HG03045 (cell line): ENCODE results near the gene TECTA.

ENCODE experiments used
- ATAC-seq: cut with Tn5 transposase; IDR thresholded peaks from one replicate; pipeline ENCODE4 v1.9.1; 2021; ENCODE audit warnings: mild to moderate bottlenecking, moderate library complexity; ENCODE audit not compliant: unreplicated experiment

The TECTA gene

GRCh38 chr11:121127809-121128208, 26.8 kb downstream of the TECTA start:
- ATAC-seq, result no peak

DNA sequence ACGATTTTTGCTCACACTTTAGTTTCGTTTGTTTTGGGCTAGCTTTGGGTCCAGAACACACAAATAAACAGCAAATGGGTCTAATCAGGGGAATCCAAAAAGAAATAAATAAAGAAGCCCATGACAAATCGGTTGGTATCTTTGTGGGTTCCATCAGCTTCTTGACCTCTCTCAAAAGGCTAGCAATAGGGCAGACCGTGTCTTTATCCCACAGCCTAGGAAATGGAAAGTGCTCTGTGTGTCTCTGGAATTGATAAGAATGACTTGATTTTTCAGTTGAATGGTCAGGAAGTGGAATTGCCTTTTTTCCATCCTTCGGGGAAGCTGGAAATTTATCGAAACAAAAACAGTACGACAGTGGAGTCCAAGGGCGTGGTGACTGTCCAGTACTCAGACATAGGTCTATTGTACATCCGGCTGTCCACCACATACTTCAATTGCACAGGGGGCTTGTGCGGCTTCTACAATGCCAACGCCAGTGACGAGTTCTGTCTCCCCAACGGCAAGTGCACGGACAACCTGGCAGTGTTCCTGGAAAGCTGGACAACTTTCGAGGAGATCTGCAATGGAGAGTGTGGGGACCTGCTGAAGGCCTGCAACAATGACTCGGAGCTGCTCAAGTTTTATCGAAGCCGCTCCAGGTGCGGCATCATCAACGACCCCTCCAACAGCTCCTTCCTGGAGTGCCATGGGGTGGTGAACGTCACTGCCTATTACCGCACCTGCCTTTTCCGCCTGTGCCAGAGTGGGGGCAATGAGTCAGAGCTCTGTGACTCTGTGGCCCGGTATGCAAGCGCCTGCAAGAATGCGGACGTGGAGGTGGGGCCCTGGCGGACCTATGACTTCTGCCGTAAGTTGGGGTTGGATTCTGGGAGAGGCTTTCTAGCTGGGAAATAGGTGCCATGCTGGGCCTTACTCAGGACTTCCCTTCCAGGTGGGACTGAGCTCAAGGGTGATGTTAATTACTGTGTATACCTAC, 28.6 kb downstream of the TECTA start:
- ATAC-seq, result no peak

- no peak for ATAC-seq
Measured at GRCh38 chr11:121131656-121132055, 30.6 kb downstream of the TECTA start.

DNA sequence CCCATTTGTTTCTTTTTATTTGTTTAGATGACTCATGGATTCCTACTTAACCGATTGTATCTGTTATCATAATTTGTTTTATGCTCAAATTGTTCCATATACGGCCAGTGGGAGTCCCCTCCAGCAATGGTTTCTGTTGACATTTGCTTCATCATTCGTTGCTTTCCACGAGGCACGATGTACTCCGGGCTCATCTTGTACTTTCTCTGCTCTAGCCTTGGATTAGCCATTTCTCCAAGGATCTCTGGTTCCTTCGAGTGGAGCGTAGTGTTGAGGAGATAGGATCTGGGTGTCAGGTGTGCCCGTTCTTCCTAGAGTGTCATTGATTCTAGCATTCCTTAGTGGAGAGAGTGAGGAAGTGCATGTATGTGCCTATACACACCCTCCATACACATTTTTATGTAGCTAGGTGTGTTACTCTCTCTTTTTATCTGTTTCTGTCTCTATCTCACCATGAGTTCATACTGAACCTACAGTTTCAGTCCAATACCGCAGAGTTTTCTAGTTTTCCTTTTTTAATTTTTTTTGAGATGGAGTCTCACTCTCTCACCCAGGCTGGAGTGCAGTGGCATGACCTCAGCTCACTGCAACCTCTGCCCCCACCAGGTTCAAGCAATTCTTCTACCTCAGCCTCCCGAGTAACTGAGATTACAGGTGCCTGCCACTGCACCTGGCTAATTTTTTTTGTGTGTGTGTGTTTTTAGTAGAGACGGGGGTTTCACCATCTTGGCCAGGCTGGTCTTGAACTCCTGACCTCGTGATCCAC, 31.4 kb downstream of the TECTA start:
- no peak for ATAC-seq

GRCh38 chr11:121134741-121135312, 33.8 kb downstream of the TECTA start:
- no peak for ATAC-seq

GRCh38 chr11:121137005-121137404, 36.0 kb downstream of the TECTA start:
- no peak for ATAC-seq

DNA sequence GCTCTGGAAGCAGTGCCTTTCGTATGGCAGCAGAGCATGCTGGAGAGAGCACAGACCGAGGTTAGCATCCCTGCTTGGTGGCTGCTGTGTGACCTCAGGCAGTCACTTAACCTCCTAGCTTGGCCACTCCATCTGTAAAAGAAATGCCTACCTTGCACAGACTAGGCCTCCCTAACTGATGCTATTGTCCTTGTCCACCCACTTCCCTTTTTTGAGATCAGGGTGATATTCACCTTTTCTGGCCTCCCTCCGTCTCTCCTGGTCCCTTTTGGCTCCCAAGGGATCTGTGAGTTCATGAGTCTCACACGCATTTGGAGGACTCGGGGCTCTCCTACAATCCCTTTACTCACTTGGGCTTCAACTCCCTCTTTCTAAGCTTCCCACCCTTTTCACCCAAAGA, 37.2 kb downstream of the TECTA start:
- ATAC-seq, result no peak

- no peak for ATAC-seq
Measured at GRCh38 chr11:121140369-121140768, 39.3 kb downstream of the TECTA start.

DNA sequence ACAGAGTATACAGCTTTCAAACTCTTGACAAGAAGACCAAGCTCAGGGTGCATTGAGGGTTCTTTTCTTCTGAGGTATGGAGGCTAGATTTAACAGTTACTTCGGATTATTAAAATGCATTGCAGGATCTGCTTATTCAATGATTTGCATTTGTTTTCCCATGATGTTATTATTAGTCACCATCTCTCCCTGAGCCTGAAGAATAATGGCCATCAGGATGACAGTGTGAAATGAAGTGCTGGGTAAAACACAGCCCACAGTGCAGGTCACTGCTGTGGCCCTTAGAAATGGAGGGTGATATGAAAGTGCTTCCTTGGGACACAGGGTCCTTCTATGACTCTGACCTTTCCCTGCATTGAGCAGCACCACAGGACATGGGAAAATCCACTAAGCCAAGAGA, 40.0 kb downstream of the TECTA start:
- no peak for ATAC-seq

DNA sequence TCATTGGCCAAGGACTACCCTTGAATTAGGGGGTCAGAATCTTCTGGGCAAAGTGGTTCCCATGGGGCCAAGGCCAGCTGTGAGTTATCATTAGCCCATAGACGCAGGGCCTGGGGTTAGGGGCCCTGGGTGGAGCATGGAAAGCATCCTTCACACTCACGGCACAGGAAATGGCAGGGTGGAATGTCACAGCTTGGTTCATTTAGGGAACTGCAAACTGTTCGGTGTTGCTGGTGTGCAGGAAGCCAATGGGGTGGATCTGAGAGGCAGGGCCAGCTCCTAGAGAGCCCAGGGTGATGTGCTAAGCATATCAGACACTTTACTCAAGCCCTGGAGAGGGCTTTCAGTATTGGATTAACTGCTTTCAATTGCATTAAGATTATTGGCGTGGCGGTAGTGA, 42.9 kb downstream of the TECTA start:
- ATAC-seq, result no peak

- ATAC-seq, result no peak
Measured at GRCh38 chr11:121144723-121145122, 43.7 kb downstream of the TECTA start.

DNA sequence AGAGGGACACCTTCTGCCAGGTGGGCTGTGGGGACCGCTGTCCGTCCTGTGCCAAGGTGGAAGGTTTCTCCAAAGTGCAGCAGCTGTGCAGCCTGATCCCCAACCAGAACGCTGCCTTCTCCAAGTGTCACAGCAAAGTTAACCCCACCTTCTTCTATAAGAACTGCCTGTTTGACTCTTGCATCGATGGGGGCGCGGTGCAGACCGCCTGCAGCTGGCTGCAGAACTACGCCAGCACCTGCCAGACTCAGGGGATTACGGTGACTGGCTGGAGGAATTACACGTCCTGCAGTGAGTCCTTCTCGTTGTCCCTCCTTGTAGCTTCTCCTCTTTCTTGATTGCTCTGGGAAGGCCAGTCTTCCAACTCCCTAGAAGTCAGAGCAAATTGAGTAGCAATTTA, 44.8 kb downstream of the TECTA start:
- ATAC-seq, result no peak

DNA sequence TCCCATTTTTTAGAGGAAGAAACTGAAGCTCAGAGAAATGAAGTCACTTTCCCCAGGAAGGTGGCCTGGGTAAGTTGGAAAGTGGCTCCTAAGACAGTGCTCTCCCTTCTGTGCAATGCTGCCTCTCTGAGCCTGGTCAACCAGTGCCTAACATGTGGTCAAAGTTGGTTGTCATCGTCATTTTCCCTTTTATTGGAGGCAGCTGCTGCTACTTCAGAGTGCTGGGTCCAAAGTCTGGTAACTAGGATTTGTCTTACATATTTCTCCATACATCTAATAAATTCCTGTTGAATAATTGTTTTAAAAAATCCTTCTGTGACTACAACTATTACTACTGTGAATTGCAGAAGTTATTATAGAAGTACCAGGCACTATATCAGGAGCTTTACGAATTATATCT, 48.1 kb downstream of the TECTA start:
- ATAC-seq, result no peak

DNA sequence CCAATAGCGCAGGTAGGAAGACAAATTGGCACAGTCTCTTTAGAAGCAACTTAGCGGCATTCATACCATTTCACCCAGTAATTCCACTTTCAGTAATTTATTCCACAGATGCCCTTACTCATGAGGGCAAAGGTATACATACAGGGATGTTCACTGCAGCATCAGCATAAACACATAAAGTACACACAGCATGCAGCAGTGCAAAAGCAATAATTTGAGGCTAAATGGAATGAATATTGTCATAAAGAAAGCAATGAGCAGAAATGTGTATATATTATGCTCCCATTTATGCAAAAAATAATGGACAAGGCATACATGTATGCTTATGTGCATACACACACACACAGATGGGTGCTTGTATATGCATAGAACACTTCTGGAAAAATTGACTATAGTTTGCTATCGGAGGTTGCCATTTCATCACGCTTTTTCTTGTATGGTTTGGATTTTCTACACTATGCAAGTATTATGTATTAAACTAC, 50.2 kb downstream of the TECTA start:
- ATAC-seq, result no peak

DNA sequence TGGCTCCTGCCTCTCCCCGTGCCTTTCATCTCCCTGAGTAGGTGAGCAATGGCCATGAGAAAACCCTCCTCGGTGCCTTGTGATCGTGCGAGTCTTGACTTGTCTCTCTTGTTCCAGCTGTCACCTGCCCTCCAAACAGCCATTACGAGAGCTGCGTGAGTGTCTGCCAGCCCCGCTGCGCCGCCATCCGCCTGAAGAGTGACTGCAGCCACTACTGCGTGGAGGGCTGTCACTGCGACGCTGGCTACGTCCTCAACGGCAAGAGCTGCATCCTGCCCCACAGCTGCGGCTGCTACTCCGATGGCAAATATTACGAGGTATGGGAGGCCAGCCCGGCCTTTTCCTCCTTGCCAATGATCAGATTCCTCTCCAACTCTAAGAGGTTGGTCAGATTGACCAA, 51.7 kb downstream of the TECTA start:
- no peak for ATAC-seq

- ATAC-seq, result no peak
Measured at GRCh38 chr11:121153472-121153871, 52.4 kb downstream of the TECTA start.

- ATAC-seq, result no peak
Measured at GRCh38 chr11:121154486-121155314, 53.7 kb downstream of the TECTA start.

DNA sequence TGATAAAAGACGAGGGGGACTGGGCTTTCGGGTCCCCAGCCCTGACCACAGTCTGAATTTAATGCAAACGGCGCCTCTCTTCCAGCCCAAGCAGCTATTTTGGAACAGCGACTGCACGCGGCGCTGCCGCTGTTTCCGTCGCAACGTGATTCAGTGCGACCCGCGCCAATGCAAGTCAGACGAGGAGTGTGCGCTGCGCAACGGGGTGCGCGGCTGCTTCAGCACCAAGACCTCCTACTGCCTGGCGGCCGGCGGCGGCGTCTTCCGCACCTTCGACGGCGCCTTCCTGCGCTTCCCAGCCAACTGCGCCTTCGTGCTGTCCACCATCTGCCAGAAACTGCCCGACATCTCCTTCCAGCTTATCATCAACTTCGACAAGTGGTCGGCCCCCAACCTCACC, 56.7 kb downstream of the TECTA start:
- no peak for ATAC-seq

- ATAC-seq, result no peak
Measured at GRCh38 chr11:121159741-121160140, 58.7 kb downstream of the TECTA start.

DNA sequence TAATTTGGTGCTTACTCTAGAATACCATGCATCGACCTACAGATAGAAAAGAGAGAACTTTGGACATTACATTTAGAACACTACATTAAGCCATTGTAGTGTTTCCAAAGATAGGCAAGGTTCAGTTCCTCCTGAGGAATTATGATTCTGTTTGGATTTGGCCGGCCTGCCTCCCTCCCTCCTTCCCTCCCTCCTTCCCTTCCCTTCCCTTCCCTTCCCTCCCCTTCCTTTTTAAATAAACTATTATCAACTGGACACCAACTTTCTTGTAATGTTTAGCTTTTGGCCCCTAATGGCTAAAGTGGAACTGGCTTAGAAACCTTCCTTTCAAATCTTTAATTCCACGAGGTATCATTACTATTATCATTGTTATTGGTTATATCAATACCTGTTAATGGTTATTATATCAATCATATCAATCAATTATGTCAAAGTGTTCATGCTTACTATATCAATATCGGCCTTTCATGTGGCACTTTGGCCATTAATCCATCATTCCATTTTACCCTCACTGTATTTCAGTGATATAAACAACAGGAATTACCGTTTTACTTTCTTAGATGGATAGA, 60.4 kb downstream of the TECTA start:
- ATAC-seq, result no peak
